Activated CD4-positive, alpha-beta memory T cell treated with anti-CD3 and anti-CD28 coated beads for 36 hours (primary cell): ENCODE measurements around the gene ENTREP3. TPM values are rescaled to one million over a fixed set of nuclear protein-coding genes. Genes with fewer than 3 reads are reported as not detected.
"Not testable (repeated sequence)": the region's sequence is repeated elsewhere in the genome, so short reads cannot be mapped to it uniquely, and the experiment has no call there.

Experiments
- CTCF ChIA-PET: fragments of 350-600 bp; sonication (Branson Sonifier 250); formaldehyde crosslinking; loops from one replicate; lab custom pipeline; 2021; ENCODE audit warnings: antibody characterized with exemption, inconsistent platforms; lab: Charles Lee
- POLR2A ChIA-PET: fragments of 350-600 bp; sonication (Branson Sonifier 250); formaldehyde crosslinking; loops from one replicate; lab custom pipeline; 2021; ENCODE audit warnings: antibody characterized with exemption; lab: Charles Lee
- DNase-seq: peaks from one replicate; pipeline ENCODE4 v3.0.0-alpha.2; 2020
- H3K27ac Mint-ChIP-seq: one replicate; pipeline ENCODE4 v1.8.0; 2021; ENCODE audit warnings: mixed read lengths
- H3K27me3 Mint-ChIP-seq: one replicate; pipeline ENCODE4 v1.8.0; 2021; ENCODE audit warnings: mixed read lengths
- H3K36me3 Mint-ChIP-seq: one replicate; pipeline ENCODE4 v1.8.0; 2021; ENCODE audit warnings: mixed read lengths
- H3K4me1 Mint-ChIP-seq: one replicate; pipeline ENCODE4 v1.8.0; 2021; ENCODE audit warnings: low read depth, mixed read lengths
- H3K4me3 Mint-ChIP-seq: one replicate; pipeline ENCODE4 v1.8.0; 2021; ENCODE audit warnings: mild to moderate bottlenecking, mixed read lengths
- H3K9me3 Mint-ChIP-seq: one replicate; pipeline ENCODE4 v1.8.0; 2021; ENCODE audit warnings: mixed read lengths
- intact Hi-C: fragments of 100-400 bp; cut with micrococcal nuclease; formaldehyde crosslinking; loops from one replicate; pipeline ENCODE4 v1.15.1; 2023
- total RNA-seq, 2 experiments: library from RNA; stranded (reverse); gene quantifications; one replicate each; pipeline ENCODE4 v1.2.3, GENCODE V29; 2021

Gene ENTREP3
- total RNA-seq, 2 experiments from 2014 or later: 32.9 to 34.1 TPM

DNA sequence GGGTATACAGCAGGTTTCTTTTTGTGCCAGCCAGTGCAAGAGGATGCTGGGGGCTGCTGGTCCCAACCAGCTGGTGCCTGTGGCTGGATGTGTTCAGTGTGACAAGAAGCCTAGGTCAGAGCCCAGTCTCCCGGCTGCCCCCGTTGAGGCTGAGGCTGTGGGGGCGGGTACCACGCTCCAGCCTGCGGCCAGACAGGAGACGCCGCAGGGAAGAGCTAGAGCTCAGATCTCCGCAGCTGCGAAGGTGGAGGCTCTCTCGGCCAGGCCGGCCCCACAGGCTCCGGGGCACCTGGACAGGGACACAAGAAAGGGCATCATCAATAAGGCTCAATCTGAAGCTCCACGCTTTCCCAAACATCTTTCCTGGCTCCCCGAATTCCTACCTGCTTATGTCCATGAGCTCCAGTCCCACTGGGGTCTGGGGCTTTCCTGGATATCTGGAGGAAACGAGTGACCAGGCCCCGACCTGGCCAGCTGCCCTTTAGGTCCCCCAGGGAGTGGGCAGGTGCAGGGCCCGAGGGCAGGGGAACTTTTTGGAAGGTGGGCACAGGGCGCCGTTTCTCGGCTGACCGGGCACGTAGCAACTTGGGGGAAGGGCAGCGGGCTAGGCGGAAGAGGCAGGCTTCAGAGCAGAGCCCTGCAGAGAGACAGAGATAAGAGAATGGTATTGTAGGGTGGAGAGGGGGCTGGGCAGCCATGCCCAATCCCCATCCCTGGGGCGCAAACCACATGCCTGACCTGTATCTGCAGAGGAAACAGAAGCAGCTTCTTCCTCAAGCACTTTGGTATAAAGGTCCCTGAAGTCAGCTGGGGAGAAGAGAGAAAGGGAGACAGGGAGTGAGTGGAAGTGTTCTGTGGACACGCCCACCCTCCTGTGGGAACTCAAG is 7.4 kb downstream of the ENTREP3 start:
- ChIA-PET POLR2A (no interaction called here), CTCF (interaction anchor here (0.7 to 9.7 kb wide), 3 partner anchors 11 to 75 kb away, joined by 4 to 188 read pairs (median 52); partner anchors contain the start of genes MTX1, RUSC1 and THBS3)
- Mint-ChIP-seq H3K27ac (no peak overlapping the region), H3K36me3 (peaks cover 2% of the 10 kb centered on the region), H3K4me3 (no peak overlapping the region), H3K9me3 (peaks cover 2% of the 10 kb centered on the region), H3K27me3 (peaks cover 2% of the 10 kb centered on the region), H3K4me1 (peaks cover 29% of the 10 kb centered on the region)
- intact Hi-C loops: no loop called here
- DNase-seq: no peak

- H3K9me3 Mint-ChIP-seq, intact Hi-C loops, DNase-seq, H3K4me3 Mint-ChIP-seq, H3K36me3 Mint-ChIP-seq, H3K27me3 Mint-ChIP-seq, POLR2A ChIA-PET, H3K27ac Mint-ChIP-seq: not testable (repeated sequence)
- CTCF ChIA-PET: interaction anchor here (7.8 to 9.7 kb wide), 2 partner anchors 40 to 76 kb away, joined by 52 to 188 read pairs; partner anchors contain the start of genes MTX1, RUSC1 and THBS3
- H3K4me1 Mint-ChIP-seq: peaks cover 38% of the 10 kb centered on the region
Measured at GRCh38 chr1:155246796-155247195, 8.5 kb downstream of the ENTREP3 start.

GRCh38 chr1:155245163-155245524 is 10.1 kb downstream of the ENTREP3 start:
- peak overlapping the region; percentile 76 for H3K4me3 Mint-ChIP-seq
- peaks cover 2% of the 10 kb centered on the region for H3K9me3 Mint-ChIP-seq
- peak overlapping the region; percentile 90 for H3K27ac Mint-ChIP-seq
- no peak for DNase-seq
- peaks cover 44% of the 10 kb centered on the region for H3K4me1 Mint-ChIP-seq
- intact Hi-C loops: no loop called here
- H3K36me3 Mint-ChIP-seq: peaks cover 2% of the 10 kb centered on the region
- H3K27me3 Mint-ChIP-seq: peaks cover 2% of the 10 kb centered on the region
- ChIA-PET CTCF (interaction anchor here (0.8 to 7.8 kb wide), 8 partner anchors 15 to 347 kb away, joined by 3 to 52 read pairs (median 4); partner anchors contain the start of genes CLK2, MTX1 and THBS3), POLR2A (interaction anchor here (0.6 to 2.1 kb wide), 8 partner anchors 8 to 79 kb away, joined by 3 to 9 read pairs (median 4); partner anchors contain the start of genes CLK2 and ENTREP3)

DNA sequence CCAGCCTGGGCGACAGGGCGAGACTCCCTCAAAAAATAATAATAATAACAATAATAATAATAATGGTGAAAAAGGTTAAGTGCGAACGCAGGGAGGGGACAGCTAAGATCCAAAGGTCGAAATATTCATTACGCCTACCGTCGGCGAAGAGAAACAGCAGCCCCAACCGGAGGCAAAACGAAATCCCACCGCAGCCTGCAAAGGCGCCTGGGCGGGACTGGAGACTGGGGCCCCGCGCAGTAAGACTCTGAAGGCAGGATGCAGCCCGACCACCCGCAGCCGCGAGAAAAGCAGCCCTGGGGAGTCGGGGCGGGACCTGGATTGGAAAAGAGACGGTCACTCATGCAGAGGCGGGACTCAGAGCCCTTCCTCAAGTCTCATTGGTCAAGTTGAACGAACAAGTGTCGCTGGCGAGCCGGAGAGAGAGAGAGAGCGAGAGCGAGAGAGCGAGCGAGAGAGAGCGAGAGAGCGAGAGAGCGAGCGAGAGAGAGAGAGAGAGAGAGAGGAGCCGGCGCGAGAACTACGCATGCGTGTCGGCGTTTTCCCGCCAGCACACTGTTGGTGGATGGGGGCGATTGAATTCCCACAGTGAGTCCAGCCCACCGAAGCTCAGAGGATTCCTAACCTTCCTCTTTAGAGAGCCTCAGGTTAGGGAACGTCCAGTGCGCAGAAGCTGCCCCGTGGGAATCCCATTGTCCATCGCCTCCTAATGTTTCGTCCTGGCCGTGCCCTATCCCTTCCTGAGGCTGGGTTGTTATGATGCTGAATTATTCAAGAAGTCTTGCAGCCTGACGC is 10.7 kb downstream of the ENTREP3 start:
- intact Hi-C loops: loop anchor here (1.0 to 5.0 kb wide), 8 partner anchors 17 to 107 kb away; partner anchors contain the start of genes FDPS, KRTCAP2, SCAMP3 and SLC50A1
- Mint-ChIP-seq H3K27ac (peak overlapping the region; percentile 90), H3K4me1 (peaks cover 45% of the 10 kb centered on the region), H3K36me3 (peaks cover 2% of the 10 kb centered on the region), H3K27me3 (peaks cover 2% of the 10 kb centered on the region), H3K4me3 (peak overlapping the region; percentile 76), H3K9me3 (peaks cover 2% of the 10 kb centered on the region)
- CTCF ChIA-PET: interaction anchor here (0.8 to 7.8 kb wide), 12 partner anchors 11 to 348 kb away, joined by 3 to 52 read pairs (median 4); partner anchors contain the start of genes CLK2, ENTREP3, MTX1 and SLC50A1
- POLR2A ChIA-PET: interaction anchor here (0.6 to 2.1 kb wide), 9 partner anchors 9 to 79 kb away, joined by 3 to 9 read pairs (median 4); partner anchors contain the start of genes CLK2 and ENTREP3
- peak; percentile 98 for DNase-seq

GRCh38 chr1:155242805-155243358 is 12.4 kb downstream of the ENTREP3 start:
- Mint-ChIP-seq H3K36me3 (peaks cover 7% of the 10 kb centered on the region), H3K9me3 (peaks cover 2% of the 10 kb centered on the region), H3K4me1 (peaks cover 45% of the 10 kb centered on the region), H3K27me3 (peaks cover 2% of the 10 kb centered on the region), H3K27ac (peak overlapping the region; percentile 85), H3K4me3 (peak overlapping the region; percentile 76)
- CTCF ChIA-PET: interaction anchor here (1.5 to 4.6 kb wide), 4 partner anchors 8 to 107 kb away, joined by 4 to 32 read pairs (median 8); partner anchors contain the start of gene SLC50A1
- DNase-seq: no peak
- POLR2A ChIA-PET: interaction anchor here (1.3 kb wide), 1 partner anchor 7 kb away, joined by 7 read pairs; no protein-coding TSS in a partner anchor
- intact Hi-C loops: loop anchor here (5.0 kb wide), 3 partner anchors 51 to 106 kb away; partner anchors contain the start of genes KRTCAP2, SLC50A1 and TRIM46

- ChIA-PET CTCF (interaction anchor here (1.0 to 4.6 kb wide), 3 partner anchors 9 to 157 kb away, joined by 3 to 32 read pairs (median 4); no protein-coding TSS in a partner anchor), POLR2A (interaction anchor here (0.7 to 1.9 kb wide), 5 partner anchors 8 to 67 kb away, joined by 3 to 11 read pairs (median 5); no protein-coding TSS in a partner anchor)
- intact Hi-C loops: loop anchor here (2.0 to 5.0 kb wide), 4 partner anchors 15 to 105 kb away; partner anchors contain the start of genes KRTCAP2, SLC50A1 and TRIM46
- H3K9me3 Mint-ChIP-seq: peaks cover 2% of the 10 kb centered on the region
- peaks cover 45% of the 10 kb centered on the region for H3K4me1 Mint-ChIP-seq
- H3K4me3 Mint-ChIP-seq: peak overlapping the region; percentile 10
- peaks cover 2% of the 10 kb centered on the region for H3K27me3 Mint-ChIP-seq
- H3K27ac Mint-ChIP-seq: peak overlapping the region; percentile 82
- peaks cover 9% of the 10 kb centered on the region for H3K36me3 Mint-ChIP-seq
- peak; percentile 45 for DNase-seq
Measured at GRCh38 chr1:155241841-155242264, 13.4 kb downstream of the ENTREP3 start.

GRCh38 chr1:155241069-155241679 is 14.1 kb downstream of the ENTREP3 start:
- H3K27me3 Mint-ChIP-seq: peaks cover 2% of the 10 kb centered on the region
- H3K27ac Mint-ChIP-seq: peak overlapping the region; percentile 82
- peak overlapping the region; percentile 78 for H3K4me3 Mint-ChIP-seq
- peak; percentile 80 for DNase-seq
- intact Hi-C loops: loop anchor here (2.0 to 5.0 kb wide), 4 partner anchors 14 to 104 kb away; partner anchors contain the start of genes KRTCAP2, SLC50A1 and TRIM46
- H3K4me1 Mint-ChIP-seq: peaks cover 48% of the 10 kb centered on the region
- peaks cover 16% of the 10 kb centered on the region for H3K36me3 Mint-ChIP-seq
- POLR2A ChIA-PET: interaction anchor here (0.7 to 1.9 kb wide), 5 partner anchors 9 to 66 kb away, joined by 3 to 11 read pairs (median 5); no protein-coding TSS in a partner anchor
- CTCF ChIA-PET: interaction anchor here (0.9 to 4.6 kb wide), 4 partner anchors 10 to 156 kb away, joined by 3 to 32 read pairs (median 4); no protein-coding TSS in a partner anchor
- peaks cover 2% of the 10 kb centered on the region for H3K9me3 Mint-ChIP-seq

- H3K36me3 Mint-ChIP-seq: peaks cover 21% of the 10 kb centered on the region
- H3K4me1 Mint-ChIP-seq: peaks cover 27% of the 10 kb centered on the region
- intact Hi-C loops: no loop called here
- DNase-seq: no peak
- H3K27ac Mint-ChIP-seq: peak overlapping the region; percentile 54
- ChIA-PET CTCF (interaction anchor here (0.7 to 1.0 kb wide), 2 partner anchors 14 to 28 kb away, joined by 3 read pairs; no protein-coding TSS in a partner anchor), POLR2A (no interaction called here)
- H3K4me3 Mint-ChIP-seq: no peak overlapping the region
- H3K9me3 Mint-ChIP-seq: no peaks in the 10 kb centered on the region
- no peaks in the 10 kb centered on the region for H3K27me3 Mint-ChIP-seq
Measured at GRCh38 chr1:155236451-155236850, 18.8 kb downstream of the ENTREP3 start.

GRCh38 chr1:155235375-155235774 is 19.9 kb downstream of the ENTREP3 start:
- H3K27ac Mint-ChIP-seq: peak overlapping the region; percentile 74
- POLR2A ChIA-PET, H3K9me3 Mint-ChIP-seq: not testable (repeated sequence)

GRCh38 chr1:155233502-155233901 is 21.8 kb downstream of the ENTREP3 start:
- H3K27me3 Mint-ChIP-seq, DNase-seq, intact Hi-C loops, POLR2A ChIA-PET, H3K4me3 Mint-ChIP-seq, H3K9me3 Mint-ChIP-seq, CTCF ChIA-PET, H3K27ac Mint-ChIP-seq: not testable (repeated sequence)
- peaks cover 18% of the 10 kb centered on the region for H3K36me3 Mint-ChIP-seq
- H3K4me1 Mint-ChIP-seq: peaks cover 15% of the 10 kb centered on the region

More at GRCh38 chr1:155235375-155235774, 19.9 kb downstream of the ENTREP3 start:
- H3K36me3 Mint-ChIP-seq: peaks cover 21% of the 10 kb centered on the region
- H3K4me3 Mint-ChIP-seq, intact Hi-C loops, H3K27me3 Mint-ChIP-seq, CTCF ChIA-PET, DNase-seq: not testable (repeated sequence)
- H3K4me1 Mint-ChIP-seq: peaks cover 16% of the 10 kb centered on the region
